ENCODE measurements around the gene CYP39A1. TPM values are rescaled to one million over a fixed set of nuclear protein-coding genes. Genes with fewer than 3 reads are reported as not detected.

CYP39A1 gene
- total and polyA plus RNA-seq, 2 of the 13 experiments (the other 11 are each of a cell fraction or from before 2014, with no cell fraction given), result 0.13 TPM; not detected in 1

DNA sequence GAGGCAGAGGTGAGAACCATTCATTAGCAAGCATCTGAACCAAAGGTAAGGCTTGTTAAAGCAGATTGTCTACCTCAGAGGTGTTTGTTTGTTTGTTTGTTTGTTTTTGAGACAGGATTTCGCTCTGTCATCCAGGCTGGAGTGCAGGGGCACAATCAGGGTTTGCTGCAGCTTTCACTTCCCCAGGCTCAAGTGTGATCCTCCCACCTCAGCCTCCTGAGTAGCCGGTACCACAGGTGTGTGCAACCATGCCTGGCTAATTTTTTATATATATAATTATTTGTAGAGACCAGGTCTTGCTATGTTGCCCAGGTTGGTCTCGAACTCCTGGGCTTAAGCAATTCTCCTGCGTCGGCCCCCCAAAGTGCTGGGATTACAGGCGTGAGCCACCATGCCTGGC is 17.2 kb downstream of the CYP39A1 start:
- Histone ChIP-seq H3K4me2 (ENCODE audit: low read depth, low read length) (no peak overlapping the region), H3K79me2 (ENCODE audit: insufficient read depth, low read length) (no peaks in the 10 kb centered on the region), H3K27me3 (ENCODE audit: control insufficient read depth in 1 of 2, insufficient read depth in 2 of 2, low read length in 2 of 2) (no peaks in the 10 kb centered on the region), H3K9me3 (ENCODE audit: low read length) (no peaks in the 10 kb centered on the region), H3K27ac (ENCODE audit: extremely low read length, insufficient read depth, low read length) (no peak overlapping the region), H3K4me3 (replicated peaks in 1 of 3; ENCODE audit: insufficient read depth in 1 of 3, low read depth in 2 of 3, low read length in 3 of 3) (no peak overlapping the region), H4K20me1 (ENCODE audit: insufficient read depth, low read length) (no peaks in the 10 kb centered on the region), H2AFZ (ENCODE audit: low read length) (no peak overlapping the region), H3K9ac (ENCODE audit: insufficient read depth, low read depth, low read length) (no peak overlapping the region), H3K36me3 (replicated peaks in 1 of 2; ENCODE audit: control insufficient read depth in 1 of 2, insufficient read depth in 2 of 2, low read length in 2 of 2) (no peaks in the 10 kb centered on the region), H3K4me1 (ENCODE audit: insufficient read depth, low read length) (no peaks in the 10 kb centered on the region)
- no peak for DNase-seq (ENCODE audit: low spot score)
- ChIA-PET POLR2A (no interaction called here), CTCF (ENCODE audit: low intra/inter-chr PET ratio, low total read pairs) (no interaction called here)
- 60% methylated on average over 6 of the region's 6 CpGs for WGBS (ENCODE audit: low lambda C conversion rate)
- FAIRE-seq, result no peak
- intact Hi-C loops (cut with micrococcal nuclease; ENCODE audit: unreplicated experiment), result no loop called here
- no peak for ATAC-seq
- TF ChIP-seq FOXC1 (CRISPR knock-in tag; IDR thresholded peaks at IDR 0.05; ENCODE audit: borderline replicate concordance) (no peak), LCORL (IDR thresholded peaks at IDR 0.05) (no peak), LCORL (CRISPR knock-in tag; IDR thresholded peaks at IDR 0.05) (no peak), SMAD9 (CRISPR knock-in tag; IDR thresholded peaks at IDR 0.05) (no peak), SP5 (CRISPR knock-in tag; IDR thresholded peaks at IDR 0.05; ENCODE audit: borderline replicate concordance, low read depth) (no peak), EZH2 (conservative IDR thresholded peaks at IDR 0.05; ENCODE audit: low read depth, low read length) (no peak), ZNF343 (CRISPR knock-in tag; IDR thresholded peaks at IDR 0.05) (no peak), ZFP41 (CRISPR knock-in tag; IDR thresholded peaks at IDR 0.05; ENCODE audit: borderline replicate concordance) (no peak), ZNF382 (CRISPR knock-in tag; IDR thresholded peaks at IDR 0.05; ENCODE audit: borderline replicate concordance) (no peak), MYNN (CRISPR knock-in tag; IDR thresholded peaks at IDR 0.05; ENCODE audit: low read depth) (no peak)
- TF ChIP-seq, protein P1, sequence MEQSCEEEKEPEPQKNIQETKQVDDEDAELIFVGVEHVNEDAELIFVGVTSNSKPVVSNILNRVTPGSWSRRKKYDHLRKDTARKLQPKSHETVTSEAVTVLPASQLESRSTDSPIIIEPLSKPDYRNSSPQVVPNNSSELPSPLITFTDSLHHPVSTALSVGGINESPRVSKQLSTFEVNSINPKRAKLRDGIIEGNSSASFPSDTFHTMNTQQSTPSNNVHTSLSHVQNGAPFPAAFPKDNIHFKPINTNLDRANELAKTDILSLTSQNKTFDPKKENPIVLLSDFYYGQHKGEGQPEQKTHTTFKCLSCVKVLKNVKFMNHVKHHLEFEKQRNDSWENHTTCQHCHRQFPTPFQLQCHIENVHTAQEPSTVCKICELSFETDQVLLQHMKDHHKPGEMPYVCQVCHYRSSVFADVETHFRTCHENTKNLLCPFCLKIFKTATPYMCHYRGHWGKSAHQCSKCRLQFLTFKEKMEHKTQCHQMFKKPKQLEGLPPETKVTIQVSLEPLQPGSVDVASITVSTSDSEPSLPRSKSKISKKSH (CRISPR knock-in tag; IDR thresholded peaks at IDR 0.05; ENCODE audit: borderline replicate concordance), result no peak
- in situ Hi-C loops (cut with HindIII; ENCODE audit: extremely low pct_ligation_motif_present, low pct_unique_long_range_greater_than_20kb), result loop anchor here (10.0 kb wide), 2 partner anchors 211 to 421 kb away; no protein-coding TSS in a partner anchor
- no TSS peak for BruUV-seq (replicated peaks)

Measured in HepG2 (cell line).